Ovary (tissue), 9 donors: ENCODE results near the gene LPIN1. TPM values are rescaled to one million over a fixed set of nuclear protein-coding genes. Genes with fewer than 3 reads are reported as not detected.
A peak's percentile ranks its signal among the peaks of the same experiment; 100 is the strongest.

Experiments
- DNase-seq, 5 donors: peaks; one replicate each; pipeline ENCODE4 v3.0.0-alpha.2; 2019 to 2020
- H3K27ac ChIP-seq, 2 donors: fragments of 200-600 bp; one replicate each; pipeline versions ENCODE4 v1.5.1 to v1.8.0; 2019 to 2022
- H3K27me3 ChIP-seq: fragments of 200-600 bp; one replicate; pipeline ENCODE4 v1.8.0; 2022
- H3K36me3 ChIP-seq: fragments of 200-600 bp; sonication (generic); one replicate; pipeline ENCODE4 v1.5.1; 2019
- H3K4me1 ChIP-seq: one replicate; pipeline ENCODE4 v1.8.1; 2013; ENCODE audit warnings: mild to moderate bottlenecking, moderate library complexity; ENCODE audit not compliant: insufficient read depth
- H3K4me3 ChIP-seq: fragments of 200-600 bp; sonication (generic); one replicate; pipeline ENCODE4 v1.5.1; 2017
- H3K9me3 ChIP-seq, 2 donors: fragments of 200-600 bp in 1 of 2; sonication (generic) in 1 of 2; one replicate each; pipeline versions ENCODE4 v1.5.1 to v1.8.1; 2013 to 2019; ENCODE audit warnings: mild to moderate bottlenecking in 1 of 2, moderate library complexity in 1 of 2
- EP300 ChIP-seq: sonication (generic); formaldehyde crosslinking; IDR thresholded peaks from one replicate; pipeline ENCODE4 v1.6.1; 2017; ENCODE audit warnings: antibody characterized with exemption
- POLR2A ChIP-seq: fragments of 450-650 bp; IDR thresholded peaks from one replicate; pipeline ENCODE4 v1.6.1; 2017; ENCODE audit warnings: antibody characterized with exemption, mild to moderate bottlenecking, moderate library complexity
- WGBS, 3 donors: extraction: QIAGEN DNeasy Blood & Tissue Kit in 1 of 3; methylation state at CpG; one replicate each; pipeline versions ENCODE4 v1.1.5 to v1.1.7; 2013 to 2017; 5-methylcytosine and 5-hydroxymethylcytosine counted together
- intact Hi-C, 4 donors: fragments of 100-400 bp; cut with DNase I; formaldehyde crosslinking; loops; one replicate each; pipeline versions ENCODE4 v1.11.0 to v1.15.1; 2022 to 2023
- polyA plus RNA-seq, 2 donors: library from polyadenylated mRNA; stranded (reverse); fragments of 200-250 nt in 1 of 2; fragments of 350-450 nt in 1 of 2; fragmentation: Illumina TruSeq in 1 of 2; extraction: RNeasy Lipid Tissue Mini Kit (QIAGEN cat#74804) in 1 of 2; gene quantifications; one replicate each; pipeline ENCODE4 v1.2.3, GENCODE V29; 2013 to 2014
- total RNA-seq, 7 donors: library from RNA; depleted of rRNA in 2 of 7; stranded (reverse); fragments of >200 nt in 2 of 7; fragmentation: NEBNext Ultra II Directional in 3 of 7; extraction: Animal tissue kit (Norgen Biotek cat#: 25700) in 3 of 7; gene quantifications; one replicate each; pipeline versions ENCODE4 v1.1.0 to v1.2.4, GENCODE V29; 2016 to 2023
- TF ChIP-seq, protein P1 (sequence below), 3 donors: fragments of 450-650 bp in 2 of 3; fragments of 200-600 bp in 1 of 3; IDR thresholded peaks; one replicate each; pipeline versions ENCODE4 v1.5.1 to v1.8.0; 2016 to 2022; ENCODE audit warnings: antibody characterized with exemption in 3 of 3, mild to moderate bottlenecking in 1 of 3
- donor health status: DM: no; HTN: no; CAD: no; lungs with moderate emphysema.
- donor health status: DM: no; HTN: no; CAD: no.
- donor health status: Bipolar disorder and iron deficiency.
- donor health status: DM: yes; HTN: yes; CAD: no.
- donor health status: DM: no; HTN: no; CAD: no.
- donor health status: DM: yes; HTN: yes; CAD: no.

The LPIN1 gene
- total and polyA plus RNA-seq, 9 donors = 19.9 to 144 (median 50.8) TPM

DNA sequence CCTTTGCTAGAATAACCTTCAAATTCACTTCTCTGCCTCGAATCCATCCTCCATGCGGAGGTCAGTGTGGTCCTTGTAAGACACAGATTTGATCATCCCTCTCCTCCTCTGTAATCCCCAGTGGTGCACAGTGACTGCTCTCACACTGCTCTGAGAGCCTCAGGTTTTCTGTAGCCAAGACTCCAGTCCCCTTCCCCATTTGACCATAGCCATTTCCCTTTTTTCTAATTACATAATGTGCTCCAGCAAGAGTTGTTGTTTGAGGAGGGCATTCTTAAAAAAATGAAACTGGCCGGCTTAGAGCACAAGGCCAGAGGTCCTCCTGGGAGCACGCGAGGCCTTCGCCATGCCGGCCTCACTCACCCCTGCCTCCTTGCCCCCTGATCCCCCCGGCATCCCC lies 34.7 kb upstream of the LPIN1 start:
- H3K4me3 ChIP-seq = no peak overlapping the region
- H3K27ac ChIP-seq = peak overlapping the region in 1 of 2 donors; percentile 60
- H3K4me1 ChIP-seq = peaks cover 12% of the 10 kb centered on the region
- no peaks in the 10 kb centered on the region for H3K9me3 ChIP-seq
- WGBS, 3 donors = 78 to 81% (median 79%) methylated on average over 8 of the region's 8 CpGs
- intact Hi-C loops = no loop called here
- TF ChIP-seq EP300 = no peak
- no peak for TF ChIP-seq POLR2A
- TF ChIP-seq, protein P1, sequence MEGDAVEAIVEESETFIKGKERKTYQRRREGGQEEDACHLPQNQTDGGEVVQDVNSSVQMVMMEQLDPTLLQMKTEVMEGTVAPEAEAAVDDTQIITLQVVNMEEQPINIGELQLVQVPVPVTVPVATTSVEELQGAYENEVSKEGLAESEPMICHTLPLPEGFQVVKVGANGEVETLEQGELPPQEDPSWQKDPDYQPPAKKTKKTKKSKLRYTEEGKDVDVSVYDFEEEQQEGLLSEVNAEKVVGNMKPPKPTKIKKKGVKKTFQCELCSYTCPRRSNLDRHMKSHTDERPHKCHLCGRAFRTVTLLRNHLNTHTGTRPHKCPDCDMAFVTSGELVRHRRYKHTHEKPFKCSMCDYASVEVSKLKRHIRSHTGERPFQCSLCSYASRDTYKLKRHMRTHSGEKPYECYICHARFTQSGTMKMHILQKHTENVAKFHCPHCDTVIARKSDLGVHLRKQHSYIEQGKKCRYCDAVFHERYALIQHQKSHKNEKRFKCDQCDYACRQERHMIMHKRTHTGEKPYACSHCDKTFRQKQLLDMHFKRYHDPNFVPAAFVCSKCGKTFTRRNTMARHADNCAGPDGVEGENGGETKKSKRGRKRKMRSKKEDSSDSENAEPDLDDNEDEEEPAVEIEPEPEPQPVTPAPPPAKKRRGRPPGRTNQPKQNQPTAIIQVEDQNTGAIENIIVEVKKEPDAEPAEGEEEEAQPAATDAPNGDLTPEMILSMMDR (IDR thresholded peaks at IDR 0.05) = no peak
- no peaks in the 10 kb centered on the region for H3K36me3 ChIP-seq
- no peak for DNase-seq
- no peaks in the 10 kb centered on the region for H3K27me3 ChIP-seq

DNA sequence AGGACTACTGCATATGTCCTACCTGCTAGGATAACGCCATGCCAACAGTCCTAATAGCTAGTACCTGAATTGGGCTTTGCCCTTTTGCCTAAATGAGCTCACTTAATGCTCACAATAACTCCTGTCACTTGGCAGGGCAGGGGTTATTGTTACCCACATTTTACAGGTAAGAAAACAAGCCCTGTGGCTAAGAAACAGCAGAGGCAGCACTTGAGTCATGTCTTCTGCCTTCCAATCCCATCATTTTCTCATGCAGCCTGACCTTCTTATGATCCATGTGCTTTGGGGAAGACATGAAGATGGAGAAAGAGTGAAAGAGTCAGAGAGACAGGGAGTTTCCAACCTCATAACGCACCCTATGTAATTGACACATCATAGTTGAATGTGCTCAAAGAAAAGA lies 33.6 kb upstream of the LPIN1 start:
- H3K9me3 ChIP-seq = no peaks in the 10 kb centered on the region
- H3K4me1 ChIP-seq = peaks cover 13% of the 10 kb centered on the region
- no peak overlapping the region for H3K27ac ChIP-seq
- TF ChIP-seq, protein P1 (IDR thresholded peaks at IDR 0.05) = no peak
- no peak for TF ChIP-seq POLR2A
- TF ChIP-seq EP300 = no peak
- no peak overlapping the region for H3K4me3 ChIP-seq
- intact Hi-C loops = no loop called here
- DNase-seq = no peak
- WGBS, 3 donors = 93 to 97% (median 97%) methylated on average over 2 of the region's 2 CpGs
- no peaks in the 10 kb centered on the region for H3K27me3 ChIP-seq
- no peaks in the 10 kb centered on the region for H3K36me3 ChIP-seq

DNA sequence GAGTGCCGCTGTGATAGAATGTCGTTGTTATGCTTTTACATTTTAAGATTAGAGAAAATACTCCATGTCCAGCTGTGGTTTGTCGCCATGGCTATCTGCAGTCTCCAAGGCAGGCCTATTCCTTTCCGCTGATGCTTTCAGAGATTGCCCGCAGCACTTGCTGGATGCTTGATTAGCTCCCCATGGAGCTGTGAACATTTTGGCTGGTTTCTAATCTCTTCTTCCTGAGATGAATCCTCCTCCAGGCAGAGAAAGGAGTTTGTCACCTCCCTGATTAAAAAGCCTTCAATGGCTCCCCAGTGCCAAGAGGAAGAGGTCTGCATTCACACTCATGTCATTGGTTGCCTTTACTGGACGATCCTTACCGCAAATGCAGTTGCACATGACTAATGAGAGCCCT lies 32.6 kb upstream of the LPIN1 start:
- Histone ChIP-seq H3K27ac (no peak overlapping the region), H3K27me3 (no peaks in the 10 kb centered on the region), H3K4me3 (no peak overlapping the region), H3K4me1 (peaks cover 11% of the 10 kb centered on the region), H3K9me3 (no peaks in the 10 kb centered on the region), H3K36me3 (no peaks in the 10 kb centered on the region)
- TF ChIP-seq, protein P1 (IDR thresholded peaks at IDR 0.05) = no peak
- no peak for TF ChIP-seq EP300
- TF ChIP-seq POLR2A = no peak
- 76 to 89% (median 84%) methylated on average over 7 of the region's 7 CpGs for WGBS, 3 donors
- no peak for DNase-seq
- intact Hi-C loops = no loop called here

DNA sequence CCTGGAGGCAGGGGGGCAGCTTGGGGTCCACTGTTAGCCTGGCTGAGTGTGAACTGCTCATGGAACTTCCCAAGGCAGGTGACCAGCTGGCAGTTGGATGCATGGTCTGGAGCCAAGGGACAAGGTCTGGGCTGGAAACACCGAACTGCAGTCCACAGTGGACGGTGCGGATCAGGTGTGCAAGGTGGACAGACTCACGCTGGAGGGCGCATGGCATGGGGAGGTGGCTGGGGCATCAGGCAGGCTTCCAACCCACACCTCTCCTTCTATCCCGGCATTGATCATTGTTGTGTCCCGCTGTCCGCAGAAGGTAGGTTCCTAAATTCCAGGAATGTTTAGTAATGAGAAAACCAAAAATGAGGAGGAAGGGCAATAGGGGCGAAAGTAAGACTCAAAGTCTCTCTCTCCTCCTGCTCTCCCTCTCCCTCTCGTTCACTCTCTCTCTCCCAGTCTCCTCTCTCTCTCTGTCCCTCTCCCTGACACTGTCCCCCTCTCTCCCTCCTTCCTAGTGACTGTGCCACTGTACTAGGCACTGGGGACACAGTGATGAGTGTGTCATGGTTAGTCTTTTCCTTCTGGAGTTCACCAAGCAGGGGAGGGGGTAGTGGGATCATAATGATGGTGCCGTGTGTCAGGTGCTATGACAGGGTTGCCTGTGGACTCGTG lies 30.3 kb upstream of the LPIN1 start:
- TF ChIP-seq POLR2A (no peak), EP300 (no peak)
- TF ChIP-seq, protein P1 (IDR thresholded peaks at IDR 0.05) = no peak
- intact Hi-C loops = no loop called here
- H3K27me3 ChIP-seq = no peaks in the 10 kb centered on the region
- no peaks in the 10 kb centered on the region for H3K36me3 ChIP-seq
- DNase-seq = no peak
- peak overlapping the region in 1 of 2 donors; percentile 54 for H3K27ac ChIP-seq
- no peaks in the 10 kb centered on the region for H3K9me3 ChIP-seq
- H3K4me1 ChIP-seq = peaks cover 4% of the 10 kb centered on the region
- no peak overlapping the region for H3K4me3 ChIP-seq
- 86 to 92% (median 87%) methylated on average over 12 of the region's 12 CpGs for WGBS, 3 donors
